B cell (primary cell): ENCODE data around the gene CARS2. TPM values are rescaled to one million over a fixed set of nuclear protein-coding genes. Genes with fewer than 3 reads are reported as not detected.
A peak's percentile ranks its signal among the peaks of the same experiment; 100 is the strongest.

Experiments
- ATAC-seq: fragments of 200-7000 bp; cut with Tn5 transposase; one replicate; pipeline ENCODE4 v1.10.0; 2021; ENCODE audit warnings: low read depth, mild to moderate bottlenecking, moderate number of reproducible peaks, moderate library complexity
- CTCF ChIA-PET: fragments of 350-600 bp; sonication (Branson Sonifier 250); formaldehyde crosslinking; loops from one replicate; lab custom pipeline; 2021; ENCODE audit warnings: antibody characterized with exemption, inconsistent platforms; lab: Charles Lee
- POLR2A ChIA-PET: fragments of 350-600 bp; sonication (Branson Sonifier 250); formaldehyde crosslinking; loops from one replicate; lab custom pipeline; 2021; ENCODE audit warnings: antibody characterized with exemption; lab: Charles Lee
- DNase-seq: peaks from one replicate; pipeline ENCODE4 v3.0.0; 2013
- H2AFZ ChIP-seq: 2 replicates; pipeline ENCODE4 v1.6.1; 2012; ENCODE audit warnings: mild to moderate bottlenecking, low read depth, low read length; ENCODE audit not compliant: insufficient read depth, poor library complexity, severe bottlenecking
- H3K27ac ChIP-seq, 2 donors: 1 replicate in 1 of 2; 2 replicates in 1 of 2; pipeline ENCODE4 v1.5.1; 2012 to 2013; ENCODE audit warnings: low read length in 2 of 2, mild to moderate bottlenecking in 2 of 2, moderate library complexity in 1 of 2
- H3K27me3 ChIP-seq, 4 experiments: fragments of 200-600 bp in 1 of 4; sonication (generic) in 1 of 4; replicated peaks in 1 of 4; 1 replicate in 2 of 4; 2 replicates in 2 of 4; pipeline versions ENCODE4 v1.6.1 to v1.7.0; 2013 to 2016; ENCODE audit warnings: low read length in 3 of 4, mild to moderate bottlenecking in 2 of 4, mixed read lengths in 1 of 4, moderate library complexity in 1 of 4; ENCODE audit not compliant: insufficient read depth in 4 of 4, control insufficient read depth in 3 of 4; ENCODE audit errors: control extremely low read depth in 1 of 4
- H3K36me3 ChIP-seq, 2 experiments: replicated peaks in 1 of 2; 1 replicate in 1 of 2; 2 replicates in 1 of 2; pipeline versions ENCODE4 v1.6.1 to v1.7.1; 2013; ENCODE audit warnings: low read length in 1 of 2; ENCODE audit not compliant: insufficient read depth in 2 of 2, control insufficient read depth in 1 of 2; ENCODE audit errors: control extremely low read depth in 1 of 2, extremely low read depth in 1 of 2
- H3K4me1 ChIP-seq, 2 donors: fragments of 200-600 bp in 1 of 2; sonication (generic) in 1 of 2; 1 replicate in 1 of 2; 2 replicates in 1 of 2; pipeline versions ENCODE4 v1.5.1 to v1.6.1; 2013 to 2017; ENCODE audit warnings: low read length in 2 of 2; ENCODE audit not compliant: control insufficient read depth in 2 of 2, insufficient read depth in 2 of 2
- H3K4me2 ChIP-seq: replicated peaks from 2 replicates; pipeline ENCODE3; 2012; ENCODE audit warnings: mild to moderate bottlenecking, low read depth, low read length; ENCODE audit not compliant: poor library complexity, severe bottlenecking
- H3K4me3 ChIP-seq, 5 experiments: fragments of 200-600 bp in 1 of 5; sonication (generic) in 1 of 5; 1 replicate in 3 of 5; 2 replicates in 2 of 5; pipeline versions ENCODE4 v1.5.1 to v1.7.0; 2011 to 2016; ENCODE audit warnings: low read length in 4 of 5, mild to moderate bottlenecking in 4 of 5, low read depth in 2 of 5, control low read depth in 1 of 5, moderate library complexity in 1 of 5; ENCODE audit not compliant: insufficient read depth in 1 of 5; ENCODE audit errors: control extremely low read depth in 1 of 5, extremely low read depth in 1 of 5
- H3K79me2 ChIP-seq: fragments of 200-600 bp; sonication (generic); one replicate; pipeline ENCODE4 v1.6.0; 2016; ENCODE audit warnings: low read length; ENCODE audit not compliant: control insufficient read depth, insufficient read depth
- H3K9ac ChIP-seq: fragments of 200-600 bp; sonication (generic); 2 replicates; pipeline ENCODE4 v1.6.1; 2017; ENCODE audit warnings: mild to moderate bottlenecking, low read length, moderate library complexity
- H3K9me3 ChIP-seq, 3 donors: one replicate each; pipeline versions ENCODE4 v1.6.1 to v1.7.1; 2013; ENCODE audit warnings: low read length in 2 of 3; ENCODE audit not compliant: control insufficient read depth in 2 of 3, insufficient read depth in 1 of 3; ENCODE audit errors: control extremely low read depth in 1 of 3
- H4K20me1 ChIP-seq: 2 replicates; pipeline ENCODE4 v1.6.0; 2012; ENCODE audit warnings: mild to moderate bottlenecking, low read length; ENCODE audit not compliant: insufficient read depth, control insufficient read depth, poor library complexity, severe bottlenecking
- H3K27ac Mint-ChIP-seq: one replicate; pipeline ENCODE4 v1.8.0; 2021; ENCODE audit warnings: mixed read lengths
- H3K27me3 Mint-ChIP-seq: one replicate; pipeline ENCODE4 v1.8.0; 2021; ENCODE audit warnings: mixed read lengths
- H3K4me1 Mint-ChIP-seq: one replicate; pipeline ENCODE4 v1.8.0; 2021; ENCODE audit warnings: mixed read lengths
- H3K4me3 Mint-ChIP-seq: one replicate; pipeline ENCODE4 v1.8.0; 2021; ENCODE audit warnings: mixed read lengths
- H3K9me3 Mint-ChIP-seq: one replicate; pipeline ENCODE4 v1.8.0; 2022; ENCODE audit warnings: mixed read lengths; ENCODE audit not compliant: insufficient read depth
- EZH2 ChIP-seq: IDR thresholded peaks from 2 replicates; pipeline ENCODE4 v1.6.1; 2012; ENCODE audit warnings: borderline replicate concordance, low read depth, mild to moderate bottlenecking, moderate library complexity, low read length; ENCODE audit not compliant: insufficient read depth, poor library complexity, severe bottlenecking
- WGBS: methylation state at CpG from one replicate; pipeline ENCODE4 v1.1.5; 2013; ENCODE audit warnings: missing lambda C conversion rate; ENCODE audit not compliant: insufficient coverage; 5-methylcytosine and 5-hydroxymethylcytosine counted together
- intact Hi-C: fragments of 100-400 bp; cut with micrococcal nuclease; formaldehyde crosslinking; loops from one replicate; pipeline ENCODE4 v1.10.0; 2022
- polyA plus RNA-seq: library from polyadenylated mRNA; depleted of rRNA; stranded (reverse); fragments of >200 nt; gene quantifications from 2 replicates; pipeline ENCODE4 v1.2.3, GENCODE V29; 2012
- total RNA-seq, 2 donors: library from RNA; stranded (reverse); fragments of 120-200 nt in 1 of 2; gene quantifications; 1 replicate in 1 of 2; 2 replicates in 1 of 2; pipeline versions ENCODE4 v1.2.3 to v1.2.4, GENCODE V29; 2013 to 2022
- TF ChIP-seq, protein P1 (sequence below): fragments of 200-600 bp; IDR thresholded peaks from one replicate; pipeline ENCODE4 v1.8.0; 2022; ENCODE audit warnings: antibody characterized with exemption, mild to moderate bottlenecking

Gene CARS2
- total and polyA plus RNA-seq, 2 donors (not counting 1 experiment from before 2014, with no cell fraction given), result 154 to 188 TPM

DNA sequence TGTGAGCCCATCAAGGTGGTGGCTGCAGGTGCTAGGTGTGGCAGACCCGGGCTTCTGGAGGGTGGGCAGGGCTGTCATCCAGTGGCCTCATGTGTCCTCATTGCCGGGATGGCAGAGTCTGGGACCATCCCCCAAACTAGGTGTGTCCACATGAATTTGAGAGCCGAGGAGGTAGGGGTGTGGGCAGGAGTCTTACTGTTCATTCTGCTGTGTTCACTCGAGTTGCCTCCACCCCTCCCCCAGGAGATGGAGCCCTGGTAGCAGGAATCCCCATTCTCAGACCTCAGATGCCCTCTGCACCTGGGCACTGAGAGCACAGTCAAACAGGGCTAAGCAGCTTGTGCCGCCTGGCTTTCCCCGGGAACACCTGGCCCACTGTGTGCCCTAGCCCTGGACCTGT, 68.2 kb downstream of the CARS2 start:
- ATAC-seq (no peak), DNase-seq (peak; percentile 34)
- TF ChIP-seq, protein P1, sequence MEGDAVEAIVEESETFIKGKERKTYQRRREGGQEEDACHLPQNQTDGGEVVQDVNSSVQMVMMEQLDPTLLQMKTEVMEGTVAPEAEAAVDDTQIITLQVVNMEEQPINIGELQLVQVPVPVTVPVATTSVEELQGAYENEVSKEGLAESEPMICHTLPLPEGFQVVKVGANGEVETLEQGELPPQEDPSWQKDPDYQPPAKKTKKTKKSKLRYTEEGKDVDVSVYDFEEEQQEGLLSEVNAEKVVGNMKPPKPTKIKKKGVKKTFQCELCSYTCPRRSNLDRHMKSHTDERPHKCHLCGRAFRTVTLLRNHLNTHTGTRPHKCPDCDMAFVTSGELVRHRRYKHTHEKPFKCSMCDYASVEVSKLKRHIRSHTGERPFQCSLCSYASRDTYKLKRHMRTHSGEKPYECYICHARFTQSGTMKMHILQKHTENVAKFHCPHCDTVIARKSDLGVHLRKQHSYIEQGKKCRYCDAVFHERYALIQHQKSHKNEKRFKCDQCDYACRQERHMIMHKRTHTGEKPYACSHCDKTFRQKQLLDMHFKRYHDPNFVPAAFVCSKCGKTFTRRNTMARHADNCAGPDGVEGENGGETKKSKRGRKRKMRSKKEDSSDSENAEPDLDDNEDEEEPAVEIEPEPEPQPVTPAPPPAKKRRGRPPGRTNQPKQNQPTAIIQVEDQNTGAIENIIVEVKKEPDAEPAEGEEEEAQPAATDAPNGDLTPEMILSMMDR, result no peak
- no peak for TF ChIP-seq EZH2
- Histone ChIP-seq H3K4me1 (no peaks in the 10 kb centered on the region), H3K27me3 (no peaks in the 10 kb centered on the region), H3K4me2 (no peak overlapping the region), H3K4me3 (no peak overlapping the region), H2AFZ (no peak overlapping the region), H4K20me1 (peaks cover 22% of the 10 kb centered on the region), H3K9ac (no peak overlapping the region), H3K79me2 (peaks cover 13% of the 10 kb centered on the region), H3K9me3 (no peaks in the 10 kb centered on the region), H3K36me3 (peaks cover 2 to 77% of the 10 kb centered on the region in 2 experiments), H3K27ac (no peak overlapping the region)
- POLR2A ChIA-PET, result no interaction called here
- WGBS, result 81% methylated on average over 3 of the region's 6 CpGs
- intact Hi-C loops, result no loop called here
- Mint-ChIP-seq H3K4me1 (no peaks in the 10 kb centered on the region), H3K9me3 (no peaks in the 10 kb centered on the region), H3K4me3 (no peak overlapping the region), H3K27me3 (no peaks in the 10 kb centered on the region), H3K27ac (no peak overlapping the region)
- CTCF ChIA-PET, result interaction anchor here (0.6 to 1.2 kb wide), 2 partner anchors 44 to 166 kb away, joined by 3 read pairs; no protein-coding TSS in a partner anchor

DNA sequence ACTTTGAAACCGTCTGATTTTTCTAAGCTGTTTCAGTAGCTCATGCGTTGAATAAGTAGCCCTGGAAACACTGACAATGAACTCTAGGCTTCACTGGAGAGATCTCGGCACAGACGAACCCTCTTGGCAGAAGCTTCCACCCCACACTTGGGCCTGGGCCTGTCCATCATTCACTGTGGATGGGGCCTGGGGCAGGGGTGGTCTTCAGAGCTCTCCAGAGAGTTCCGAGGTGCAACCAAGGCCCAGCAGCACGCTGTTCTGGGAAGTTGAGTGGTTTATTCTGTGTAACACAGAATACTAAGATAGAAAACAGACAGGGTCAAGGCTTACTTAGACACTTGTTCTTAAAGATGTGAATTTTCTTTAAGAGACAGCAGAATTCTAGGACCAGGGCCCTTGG, 68.6 kb downstream of the CARS2 start:
- DNase-seq, result no peak
- peaks cover 2 to 74% of the 10 kb centered on the region in 2 experiments for H3K36me3 ChIP-seq
- peaks cover 22% of the 10 kb centered on the region for H4K20me1 ChIP-seq
- H3K4me1 Mint-ChIP-seq, result no peaks in the 10 kb centered on the region
- no peak overlapping the region for H3K4me2 ChIP-seq
- H3K27ac ChIP-seq, result no peak overlapping the region
- H3K27ac Mint-ChIP-seq, result no peak overlapping the region
- H3K4me1 ChIP-seq, result no peaks in the 10 kb centered on the region
- WGBS, result 100% methylated on average over 3 of the region's 6 CpGs
- no peak overlapping the region for H3K4me3 ChIP-seq
- no peak overlapping the region for H3K4me3 Mint-ChIP-seq
- no peaks in the 10 kb centered on the region for H3K27me3 ChIP-seq
- peaks cover 13% of the 10 kb centered on the region for H3K79me2 ChIP-seq
- H2AFZ ChIP-seq, result no peak overlapping the region
- ChIA-PET POLR2A (no interaction called here), CTCF (interaction anchor here (1.2 kb wide), 1 partner anchor 44 kb away, joined by 3 read pairs; no protein-coding TSS in a partner anchor)
- H3K9me3 Mint-ChIP-seq, result no peaks in the 10 kb centered on the region
- no peak for ATAC-seq
- H3K27me3 Mint-ChIP-seq, result no peaks in the 10 kb centered on the region
- H3K9ac ChIP-seq, result no peak overlapping the region
- no peak for TF ChIP-seq EZH2
- TF ChIP-seq, protein P1, result no peak
- no peaks in the 10 kb centered on the region for H3K9me3 ChIP-seq
- intact Hi-C loops, result no loop called here
